Stimulated activated CD8-positive, alpha-beta memory T cell treated with anti-CD3 and anti-CD28 coated beads, Interleukin-12 subunit alpha, Interleukin-12 subunit beta, amount 100 ng/mL, for 4 hours (primary cell): ENCODE results near the gene PARP4.
"Not testable (repeated sequence)": the region's sequence is repeated elsewhere in the genome, so short reads cannot be mapped to it uniquely, and the experiment has no call there.

ENCODE experiments used
- DNase-seq: peaks from one replicate; pipeline ENCODE4 v3.0.0-alpha.2; 2020; ENCODE audit warnings: low read depth

Gene PARP4

DNA sequence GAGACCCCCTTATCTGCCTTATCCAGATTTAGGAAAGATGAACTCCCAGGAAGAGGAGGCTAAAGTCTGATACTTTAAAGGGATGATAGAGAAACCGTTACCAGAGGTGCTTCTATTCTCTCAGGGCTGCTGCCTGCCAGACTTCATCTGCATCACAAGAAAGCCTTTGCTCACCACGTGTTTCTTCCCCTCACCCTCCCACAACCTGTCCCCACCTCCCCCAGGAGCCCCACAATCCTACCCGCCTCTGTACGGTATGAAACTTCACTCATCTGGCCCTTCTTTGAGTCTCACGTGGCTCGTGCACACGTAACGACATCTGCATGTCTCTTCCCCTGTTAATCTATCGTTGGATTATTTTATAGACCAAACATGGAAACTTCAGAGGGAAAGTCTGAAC lies 67.7 kb downstream of the PARP4 start:
- not testable (repeated sequence) for DNase-seq

- DNase-seq = no peak
Observed at GRCh38 chr13:24443366-24443765, 69.2 kb downstream of the PARP4 start.

- not testable (repeated sequence) for DNase-seq
Observed at GRCh38 chr13:24426045-24426444, 86.5 kb downstream of the PARP4 start.

- DNase-seq = not testable (repeated sequence)
Observed at GRCh38 chr13:24419668-24420067, 92.9 kb downstream of the PARP4 start.

DNA sequence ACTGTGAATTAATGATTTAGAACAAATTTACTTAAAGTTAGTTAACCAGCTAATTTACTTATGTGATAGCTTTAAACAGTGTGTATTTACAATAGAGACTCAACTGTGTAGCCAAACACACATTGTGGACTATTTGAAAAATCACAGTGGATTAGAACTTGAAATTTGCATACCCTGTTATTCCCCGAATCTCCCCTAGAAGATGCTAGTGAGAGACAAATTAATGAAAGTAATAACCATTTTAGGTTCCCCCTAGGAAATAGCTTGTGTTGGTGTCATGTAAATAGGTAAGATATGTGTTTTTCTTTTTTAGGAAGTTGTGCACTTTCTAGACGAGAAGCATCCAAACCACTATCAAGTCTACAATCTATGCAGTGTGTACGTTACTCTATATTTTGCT lies 104.7 kb downstream of the PARP4 start:
- no peak for DNase-seq

GRCh38 chr13:24406524-24406923 lies 106.1 kb downstream of the PARP4 start:
- no peak for DNase-seq

DNA sequence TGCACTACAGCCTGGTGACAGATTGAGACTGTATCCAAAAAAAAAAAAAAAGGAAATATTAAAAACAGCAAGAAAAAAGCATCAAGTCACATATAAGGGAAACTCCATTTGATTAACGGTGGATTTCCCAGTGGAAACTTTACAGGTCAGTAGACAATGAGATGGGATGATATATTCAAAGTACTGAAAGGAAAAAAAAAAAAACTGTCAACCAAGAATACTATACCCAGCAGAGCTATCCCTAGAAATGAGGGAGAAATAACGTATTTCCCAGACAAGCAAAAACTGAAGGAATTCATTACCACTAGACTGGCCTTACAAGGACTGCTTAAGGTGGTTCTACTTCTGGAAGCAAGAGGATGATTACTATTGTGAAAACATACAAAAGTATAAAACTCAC lies 115.8 kb downstream of the PARP4 start:
- DNase-seq = no peak

DNA sequence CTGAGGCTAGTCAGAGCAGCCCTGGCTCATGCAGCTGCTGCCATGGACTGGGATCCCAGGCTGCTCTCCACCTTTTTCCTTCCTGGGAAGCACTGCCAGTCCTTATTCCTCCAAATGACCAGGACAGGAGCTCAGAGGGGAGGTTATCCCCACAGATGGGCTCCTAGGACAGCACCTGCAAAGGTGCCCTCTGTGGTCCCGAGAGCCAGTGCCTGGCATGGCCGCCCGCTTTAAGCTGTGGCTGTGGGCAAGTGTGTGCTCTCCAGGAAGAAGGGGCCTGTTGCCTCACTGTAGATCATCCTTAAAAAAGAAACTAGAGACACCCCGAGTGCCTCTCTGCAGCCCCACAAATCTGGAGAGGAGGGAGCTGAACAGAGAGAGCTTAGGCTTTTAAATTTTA lies 119.6 kb downstream of the PARP4 start:
- DNase-seq = no peak

GRCh38 chr13:24391771-24392683 lies 120.6 kb downstream of the PARP4 start:
- not testable (repeated sequence) for DNase-seq

DNA sequence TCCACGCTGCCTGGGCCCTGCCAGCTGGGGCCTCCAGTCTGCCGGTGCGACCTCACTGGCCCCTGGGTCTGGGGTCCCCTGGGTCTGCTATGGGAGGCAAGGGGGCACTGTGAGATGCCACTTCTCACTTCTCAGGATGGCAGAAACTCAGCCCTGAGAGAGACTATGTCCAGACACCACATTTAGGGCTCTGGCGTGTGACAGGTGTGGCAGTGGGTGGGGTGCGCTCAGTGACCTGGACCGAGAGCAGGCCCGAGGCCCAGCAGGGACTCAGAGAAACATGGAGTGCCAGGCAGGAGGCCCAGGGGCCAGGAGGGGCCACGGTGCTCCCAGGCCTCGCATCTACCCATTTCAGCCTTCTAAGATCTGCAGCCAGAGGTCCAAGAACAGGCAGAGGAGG lies 121.8 kb downstream of the PARP4 start:
- not testable (repeated sequence) for DNase-seq

GRCh38 chr13:24389506-24389905 lies 123.1 kb downstream of the PARP4 start:
- DNase-seq = no peak

DNA sequence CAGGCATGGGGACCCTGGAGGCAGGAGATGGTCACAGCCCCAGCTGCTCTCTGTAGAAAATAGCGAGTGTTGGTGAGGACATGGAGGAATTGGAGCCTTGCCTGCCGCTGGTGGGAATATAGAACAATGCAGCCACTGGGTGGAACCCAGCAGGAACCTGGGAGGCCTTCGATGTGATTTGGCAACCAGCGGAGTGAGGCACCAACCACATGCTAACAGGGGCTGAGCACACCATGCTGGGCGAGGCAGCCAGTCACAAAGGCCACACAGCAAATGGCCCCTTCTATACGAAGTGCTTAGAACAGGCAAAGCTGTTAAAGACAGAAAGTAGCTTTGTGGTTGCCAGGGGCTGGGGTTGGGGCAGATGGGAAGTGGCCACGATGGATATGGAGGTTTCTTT lies 123.8 kb downstream of the PARP4 start:
- not testable (repeated sequence) for DNase-seq

DNA sequence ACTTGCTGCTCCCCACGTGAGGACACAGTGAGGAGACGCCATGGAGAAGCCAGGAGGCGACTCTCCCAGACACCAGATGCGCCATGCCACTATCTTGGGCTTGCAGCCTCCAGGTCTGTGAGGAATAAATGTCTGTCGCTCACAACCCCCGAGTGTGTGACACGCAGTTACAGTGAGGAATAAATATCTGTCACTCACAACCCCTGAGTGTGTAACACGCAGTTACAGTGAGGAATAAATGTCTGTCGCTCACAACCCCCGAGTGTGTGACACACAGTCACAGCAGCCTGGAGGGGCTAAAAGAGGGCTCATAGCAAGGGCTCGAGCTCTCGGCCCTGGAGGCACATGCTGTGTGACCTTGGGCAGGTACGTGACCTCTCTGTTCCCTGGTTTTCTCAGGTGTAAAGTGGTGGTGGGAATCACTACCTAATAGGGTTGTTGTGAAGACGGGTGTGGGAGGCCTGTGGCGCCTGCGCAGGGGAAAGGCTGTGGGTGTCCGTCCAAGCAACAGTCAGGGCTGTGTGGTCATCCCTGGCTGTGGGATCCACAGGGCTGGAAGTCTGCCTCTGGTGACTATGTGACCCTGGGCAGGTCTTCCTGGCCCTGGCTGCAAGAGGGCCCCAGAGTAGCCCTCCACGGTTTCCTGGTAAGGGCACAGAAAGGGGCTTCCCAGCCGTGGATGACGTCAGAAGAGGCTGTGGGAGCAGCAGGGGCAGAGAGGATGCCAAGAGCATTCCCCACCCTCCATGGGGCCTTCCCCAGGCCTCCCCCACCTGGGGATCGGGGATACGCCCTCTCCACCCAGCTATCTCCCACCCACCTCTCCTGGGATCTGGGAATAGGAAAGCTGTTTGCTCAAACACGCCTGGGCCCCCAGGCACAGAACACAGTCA lies 125.5 kb downstream of the PARP4 start:
- no peak for DNase-seq

DNA sequence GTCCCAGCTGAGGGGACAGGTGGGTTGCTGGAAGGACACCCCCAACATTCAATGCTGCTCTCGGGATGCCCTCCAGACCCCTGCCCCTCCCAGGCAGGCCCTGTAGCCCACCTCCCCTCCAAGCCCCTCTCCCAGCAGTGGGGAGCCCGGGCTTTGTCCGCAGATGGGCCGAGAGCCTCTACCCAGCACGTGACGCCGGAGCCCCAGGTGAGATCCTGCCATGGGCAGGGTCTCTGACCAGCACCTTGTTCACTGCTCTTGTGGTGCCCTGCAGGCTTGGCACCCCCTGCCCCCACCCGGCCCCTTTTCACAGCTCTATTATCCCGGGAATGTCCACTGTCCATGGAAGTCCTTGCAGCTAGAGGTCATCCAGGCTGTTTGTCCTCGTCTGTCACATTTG lies 126.7 kb downstream of the PARP4 start:
- no peak for DNase-seq

DNA sequence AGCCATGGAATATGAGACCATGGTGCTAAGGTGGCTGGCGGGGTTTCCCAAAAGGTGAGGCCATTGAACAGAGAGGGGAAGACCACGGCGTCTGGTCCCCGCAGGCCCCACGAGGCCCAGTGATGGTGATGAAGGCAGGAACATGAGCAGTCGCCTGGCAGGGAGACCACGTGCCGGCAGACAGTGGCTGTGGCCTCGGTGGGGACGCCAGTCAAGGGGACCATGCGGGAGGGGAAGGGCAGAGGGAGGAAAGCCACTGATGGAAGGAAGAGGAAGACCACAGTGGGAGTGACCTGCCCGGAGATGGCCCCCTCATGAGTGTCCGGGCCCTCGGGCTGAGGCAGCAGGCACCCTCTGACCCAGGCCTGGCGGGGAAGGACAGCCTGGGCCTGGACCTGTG lies 127.6 kb downstream of the PARP4 start:
- DNase-seq = not testable (repeated sequence)

GRCh38 chr13:24384091-24384490 lies 128.5 kb downstream of the PARP4 start:
- not testable (repeated sequence) for DNase-seq

GRCh38 chr13:24381541-24382265 lies 130.9 kb downstream of the PARP4 start:
- DNase-seq = no peak

- DNase-seq = not testable (repeated sequence)
Observed at GRCh38 chr13:24380881-24381280, 131.7 kb downstream of the PARP4 start.

GRCh38 chr13:24380227-24380626 lies 132.4 kb downstream of the PARP4 start:
- DNase-seq = not testable (repeated sequence)

DNA sequence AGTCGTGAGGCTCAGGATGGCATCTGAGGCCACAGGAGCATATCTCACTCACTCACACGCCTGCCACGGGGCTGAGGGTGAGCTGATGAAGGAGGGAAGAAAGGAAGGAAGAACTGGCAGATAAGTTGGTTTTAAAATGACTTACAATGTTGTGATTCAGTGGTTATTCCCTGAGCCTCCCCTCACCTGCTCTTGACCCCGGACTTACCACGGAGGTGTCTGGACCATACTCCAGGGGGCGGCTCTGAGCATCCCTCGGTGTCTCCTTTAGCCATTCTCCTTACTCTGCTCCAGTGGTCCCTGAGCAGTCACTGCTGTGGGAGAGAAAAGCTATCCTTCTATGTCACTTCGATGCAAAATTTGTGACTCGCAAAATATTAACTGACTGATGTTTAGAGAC lies 141.3 kb downstream of the PARP4 start:
- not testable (repeated sequence) for DNase-seq
